Motor neuron (in vitro differentiated cells): Measurements from ENCODE around the gene RABEP1. TPM values are rescaled to one million over a fixed set of nuclear protein-coding genes. Genes with fewer than 3 reads are reported as not detected.

Source experiments
- ATAC-seq, 8 experiments: fragments of 200-7000 bp; cut with Tn5 transposase; replicated peaks in 6 of 8; 2 replicates each; pipeline ENCODE4 v1.8.0; 2021; ENCODE audit warnings: mild to moderate bottlenecking in 8 of 8, moderate library complexity in 8 of 8
- H3K27ac ChIP-seq, 2 donors: fragments of 250-450 bp; sonication (Bioruptor Pico); 2 replicates each; pipeline ENCODE4 v1.9.0; 2021; ENCODE audit warnings: antibody characterized with exemption in 2 of 2, mild to moderate bottlenecking in 2 of 2, moderate library complexity in 1 of 2
- H3K4me1 ChIP-seq, 2 donors: fragments of 250-450 bp; sonication (Bioruptor Pico); replicated peaks in 1 of 2; 2 replicates each; pipeline ENCODE4 v1.6.1; 2021; ENCODE audit warnings: antibody characterized with exemption in 2 of 2, mild to moderate bottlenecking in 2 of 2, moderate library complexity in 1 of 2
- H3K4me3 ChIP-seq, 5 donors: fragments of 250-450 bp; sonication (Bioruptor Pico); 2 replicates each; pipeline ENCODE4 v1.9.0; 2021; ENCODE audit warnings: antibody characterized with exemption in 5 of 5, mild to moderate bottlenecking in 5 of 5, moderate library complexity in 4 of 5
- WGBS, 10 experiments: fragments of 450-650 bp; shearing (Covaris generic); methylation state at CpG; one replicate each; pipeline ENCODE4 v1.0.0; 2022; 5-methylcytosine and 5-hydroxymethylcytosine counted together
- in situ Hi-C, 9 experiments: fragments of 400-800 bp; cut with MboI; loops; one replicate each; pipeline ENCODE4 v1.15.0; 2021; ENCODE audit warnings: low sequenced_read_pairs in 9 of 9, low pct_unique_long_range_greater_than_20kb in 2 of 9; ENCODE audit not compliant: unreplicated experiment in 9 of 9
- total RNA-seq, 8 experiments: library from RNA; unstranded; fragments of 300-600 nt; gene quantifications; 2 replicates each; pipeline versions ENCODE4 v1.2.3 to v1.2.4, GENCODE V29; 2022

The RABEP1 gene
- total RNA-seq, 8 experiments from 2014 or later, result 38.5 to 65.4 (median 47.4) TPM

- no peak overlapping the region for H3K27ac ChIP-seq
- 52 to 100% (median 75%) methylated on average over 1 to 5 of the region's 7 CpGs; no CpG with 5 or more reads in 2 of the 10 experiments for WGBS, 10 experiments
- in situ Hi-C loops, result no loop called here
Observed at GRCh38 chr17:5380491-5381135, 98.5 kb downstream of the RABEP1 start.

GRCh38 chr17:5381542-5381941 is 99.5 kb downstream of the RABEP1 start:
- WGBS, 10 experiments, result 70 to 100% (median 100%) methylated on average over 1 to 4 of the region's 4 CpGs; no CpG with 5 or more reads in 1 of the 10 experiments
- H3K4me1 ChIP-seq, result no peaks in the 10 kb centered on the region
- in situ Hi-C loops, result no loop called here
- peak in 4 of 8 experiments; percentile 10 to 92 (median 53) for ATAC-seq
- H3K27ac ChIP-seq, result no peak overlapping the region
- no peak overlapping the region for H3K4me3 ChIP-seq

More at GRCh38 chr17:5380491-5381135, 98.5 kb downstream of the RABEP1 start:
- ATAC-seq, result no peak
- Histone ChIP-seq H3K4me1 (no peaks in the 10 kb centered on the region), H3K4me3 (no peak overlapping the region)

- H3K4me1 ChIP-seq, result no peaks in the 10 kb centered on the region
- no peak overlapping the region for H3K4me3 ChIP-seq
- peak in 1 of 8 experiments; percentile 42 for ATAC-seq
- 85 to 100% (median 100%) methylated on average over 1 to 3 of the region's 5 CpGs; no CpG with 5 or more reads in 2 of the 10 experiments for WGBS, 10 experiments
- H3K27ac ChIP-seq, result no peak overlapping the region
- in situ Hi-C loops, result no loop called here
Observed at GRCh38 chr17:5391678-5392077, 109.6 kb downstream of the RABEP1 start.

- WGBS, 10 experiments, result 78 to 100% (median 92%) methylated on average over 1 to 2 of the region's 2 CpGs
- Histone ChIP-seq H3K4me1 (no peaks in the 10 kb centered on the region), H3K27ac (no peak overlapping the region), H3K4me3 (no peak overlapping the region)
- no peak for ATAC-seq
- in situ Hi-C loops, result no loop called here
Observed at GRCh38 chr17:5396612-5397011, 114.5 kb downstream of the RABEP1 start.

- no peak overlapping the region for H3K27ac ChIP-seq
- WGBS, 10 experiments, result 40 to 100% (median 88%) methylated on average over 1 to 6 of the region's 6 CpGs; no CpG with 5 or more reads in 1 of the 10 experiments
- no peak overlapping the region for H3K4me3 ChIP-seq
- peak in 3 of 8 experiments; percentile 38 to 80 (median 47) for ATAC-seq
- in situ Hi-C loops, result no loop called here
- no peaks in the 10 kb centered on the region for H3K4me1 ChIP-seq
Observed at GRCh38 chr17:5399767-5400166, 117.7 kb downstream of the RABEP1 start.

GRCh38 chr17:5405400-5405799 is 123.3 kb downstream of the RABEP1 start:
- H3K4me1 ChIP-seq, result no peaks in the 10 kb centered on the region
- no peak overlapping the region for H3K27ac ChIP-seq
- ATAC-seq, result no peak
- no peak overlapping the region for H3K4me3 ChIP-seq
- WGBS, 10 experiments, result 60 to 100% (median 92%) methylated on average over 1 to 4 of the region's 4 CpGs; no CpG with 5 or more reads in 1 of the 10 experiments
- in situ Hi-C loops, result no loop called here

GRCh38 chr17:5408186-5408585 is 126.1 kb downstream of the RABEP1 start:
- WGBS, 10 experiments, result 58 to 100% (median 83%) methylated on average over 2 to 5 of the region's 5 CpGs
- H3K4me1 ChIP-seq, result no peaks in the 10 kb centered on the region
- no peak for ATAC-seq
- no peak overlapping the region for H3K27ac ChIP-seq
- in situ Hi-C loops, result no loop called here
- no peak overlapping the region for H3K4me3 ChIP-seq

GRCh38 chr17:5410594-5411272 is 128.6 kb downstream of the RABEP1 start:
- no peak for ATAC-seq
- H3K4me3 ChIP-seq, result no peak overlapping the region
- in situ Hi-C loops, result no loop called here
- WGBS, 10 experiments, result 92 to 100% (median 95%) methylated on average over 1 to 7 of the region's 7 CpGs; no CpG with 5 or more reads in 1 of the 10 experiments
- no peaks in the 10 kb centered on the region for H3K4me1 ChIP-seq
- no peak overlapping the region for H3K27ac ChIP-seq

- peak in 5 of 8 experiments; percentile 67 to 87 (median 81) for ATAC-seq
- in situ Hi-C loops, result no loop called here
- no peak overlapping the region for H3K27ac ChIP-seq
- H3K4me1 ChIP-seq, result peaks cover 5 to 6% of the 10 kb centered on the region in 2 donors
- H3K4me3 ChIP-seq, result no peak overlapping the region
- WGBS, 10 experiments, result 11 to 100% (median 75%) methylated on average over 1 to 4 of the region's 4 CpGs; no CpG with 5 or more reads in 1 of the 10 experiments
Observed at GRCh38 chr17:5413682-5414081, 131.6 kb downstream of the RABEP1 start.

- H3K27ac ChIP-seq, result no peak overlapping the region
- H3K4me1 ChIP-seq, result peaks cover 10 to 16% of the 10 kb centered on the region in 2 donors
- ATAC-seq, result no peak
- WGBS, 10 experiments, result 83 to 100% (median 96%) methylated on average over 1 to 2 of the region's 2 CpGs; no CpG with 5 or more reads in 7 of the 10 experiments
- no peak overlapping the region for H3K4me3 ChIP-seq
- in situ Hi-C loops, result no loop called here
Observed at GRCh38 chr17:5416901-5417300, 134.8 kb downstream of the RABEP1 start.

- peak in 6 of 8 experiments; percentile 0 to 38 (median 17) for ATAC-seq
- Histone ChIP-seq H3K27ac (peak overlapping the region; percentile 69 to 85), H3K4me1 (peaks cover 10 to 16% of the 10 kb centered on the region in 2 donors), H3K4me3 (peak overlapping the region; percentile 55 to 88 (median 62))
- in situ Hi-C loops, result no loop called here
- WGBS, 10 experiments, result 0 to 2% (median 0%) methylated on average over 1 to 24 of the region's 26 CpGs; no CpG with 5 or more reads in 1 of the 10 experiments
Observed at GRCh38 chr17:5418858-5419355, 136.8 kb downstream of the RABEP1 start.

GRCh38 chr17:5419356-5419958 is 137.4 kb downstream of the RABEP1 start, which contains the start of gene NUP88:
NUP88 (minus strand) TSS chr17:5419662; CDS start chr17:5419650, 12 bp downstream.
- 0 to 3% (median 0%) methylated on average over 7 to 44 of the region's 49 CpGs; no CpG with 5 or more reads in 4 of the 10 experiments for WGBS, 10 experiments
- peak within 1 kb of the TSS; percentile 83 to 87 for H3K27ac ChIP-seq
- peak within 1 kb of the TSS; percentile 55 to 88 (median 62) for H3K4me3 ChIP-seq
- in situ Hi-C loops, result no loop called here
- peak; percentile 84 to 98 (median 96) for ATAC-seq
- peaks cover 10 to 16% of the 10 kb centered on the region in 2 donors for H3K4me1 ChIP-seq
